GM06990 (cell line): ENCODE results near the gene SLCO3A1.

Experiments
- DNase-seq: peaks from one replicate; pipeline ENCODE4 v3.0.0-alpha.2; 2011; ENCODE audit not compliant: insufficient read length; ENCODE audit errors: extremely low read depth
- H3K27me3 ChIP-seq: replicated peaks from 2 replicates; pipeline ENCODE4 v1.6.0; 2011; ENCODE audit warnings: low read length; ENCODE audit not compliant: control insufficient read depth, insufficient read depth
- H3K36me3 ChIP-seq: 2 replicates; pipeline ENCODE4 v1.5.1; 2011; ENCODE audit warnings: low read length; ENCODE audit not compliant: control insufficient read depth, insufficient read depth
- H3K4me3 ChIP-seq: replicated peaks from 2 replicates; pipeline ENCODE4 v1.5.1; 2011; ENCODE audit warnings: low read depth, mild to moderate bottlenecking, control low read depth, low read length
- CTCF ChIP-seq: IDR thresholded peaks from 2 replicates; pipeline ENCODE4 v1.5.1; 2011; ENCODE audit warnings: low read length, control low read depth, mild to moderate bottlenecking, inconsistent platforms; ENCODE audit not compliant: insufficient read depth, poor library complexity, severe bottlenecking

Gene SLCO3A1

GRCh38 chr15:91988071-91988470, 134.6 kb downstream of the SLCO3A1 start:
- no peak for TF ChIP-seq CTCF
- no peaks in the 10 kb centered on the region for H3K36me3 ChIP-seq
- no peak overlapping the region for H3K4me3 ChIP-seq
- DNase-seq: no peak
- H3K27me3 ChIP-seq: no peaks in the 10 kb centered on the region; the same call in 1 of the 2 replicates

DNA sequence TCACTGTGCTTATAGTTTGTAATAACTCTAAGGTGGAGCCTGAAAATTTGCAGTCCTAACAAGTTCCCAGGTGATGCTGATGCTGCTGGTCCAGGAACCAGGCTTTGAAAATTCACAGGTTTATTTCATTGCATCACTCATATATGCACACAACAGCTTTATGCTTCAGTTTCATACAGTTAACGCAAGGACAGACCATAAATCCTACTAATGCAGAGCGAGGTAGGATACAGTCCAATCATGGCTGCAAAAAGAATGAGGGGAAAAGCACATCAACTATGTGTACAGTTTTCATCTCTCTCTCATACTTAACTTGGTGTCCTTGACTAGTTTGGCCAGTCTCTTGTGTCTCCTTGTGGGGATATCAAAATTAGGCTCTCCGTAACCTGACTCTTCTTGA, 135.1 kb downstream of the SLCO3A1 start:
- no peak for DNase-seq
- no peak for TF ChIP-seq CTCF
- Histone ChIP-seq H3K36me3 (no peaks in the 10 kb centered on the region), H3K4me3 (no peak overlapping the region), H3K27me3 (no peaks in the 10 kb centered on the region; the same call in 1 of the 2 replicates)

GRCh38 chr15:91989821-91990220, 136.3 kb downstream of the SLCO3A1 start:
- no peak overlapping the region for H3K4me3 ChIP-seq
- H3K36me3 ChIP-seq: no peaks in the 10 kb centered on the region
- no peaks in the 10 kb centered on the region; the same call in 1 of the 2 replicates for H3K27me3 ChIP-seq
- TF ChIP-seq CTCF: no peak
- DNase-seq: no peak

- TF ChIP-seq CTCF: no peak
- Histone ChIP-seq H3K27me3 (no peaks in the 10 kb centered on the region; the same call in 1 of the 2 replicates), H3K4me3 (no peak overlapping the region), H3K36me3 (no peaks in the 10 kb centered on the region)
- DNase-seq: no peak
These were observed 139.4 kb downstream of the SLCO3A1 start for GRCh38 chr15:91992945-91993344.

- H3K4me3 ChIP-seq: no peak overlapping the region
- no peak for DNase-seq
- no peaks in the 10 kb centered on the region for H3K36me3 ChIP-seq
- H3K27me3 ChIP-seq: no peaks in the 10 kb centered on the region
- no peak for TF ChIP-seq CTCF
These were observed 141.6 kb downstream of the SLCO3A1 start for GRCh38 chr15:91995146-91995545.

- no peaks in the 10 kb centered on the region for H3K36me3 ChIP-seq
- H3K27me3 ChIP-seq: no peaks in the 10 kb centered on the region
- TF ChIP-seq CTCF: no peak
- no peak for DNase-seq
- H3K4me3 ChIP-seq: no peak overlapping the region
These were observed 143.7 kb downstream of the SLCO3A1 start for GRCh38 chr15:91997163-91997562.
